Esophagus mucosa (tissue), 1 donor: ENCODE results near the gene VPREB3. TPM values are rescaled to one million over a fixed set of nuclear protein-coding genes. Genes with fewer than 3 reads are reported as not detected.

Experiments used
- ATAC-seq: fragments of 200-7000 bp; cut with Tn5 transposase; one replicate; pipeline ENCODE4 v1.9.1; 2020
- total RNA-seq: library from RNA; stranded (reverse); gene quantifications from one replicate; pipeline ENCODE4 v1.2.4, GENCODE V29; 2023
- donor health status: DM: yes; HTN: yes; CAD: no.

VPREB3 gene
- total RNA-seq, 1 donor from 2014 or later, result 0.84 TPM

GRCh38 chr22:23764899-23765881 lies 11.0 kb upstream of the VPREB3 start:
- ATAC-seq, result no peak

- ATAC-seq, result no peak
These were observed 9.7 kb upstream of the VPREB3 start for GRCh38 chr22:23763954-23764353.

GRCh38 chr22:23763579-23763945 lies 9.3 kb upstream of the VPREB3 start:
- ATAC-seq, result no peak

GRCh38 chr22:23762842-23763578 lies 8.8 kb upstream of the VPREB3 start, which contains the start of gene C22orf15:
Gene C22orf15 (plus strand): TSS chr22:23762990. CDS start chr22:23763307, 317 bp downstream.
- no peak for ATAC-seq

GRCh38 chr22:23760056-23760455 lies 5.8 kb upstream of the VPREB3 start:
- ATAC-seq, result no peak

GRCh38 chr22:23759566-23759965 lies 5.3 kb upstream of the VPREB3 start:
- no peak for ATAC-seq

- no peak for ATAC-seq
These were observed 2.7 kb upstream of the VPREB3 start for GRCh38 chr22:23756891-23757290.

GRCh38 chr22:23755711-23756110 lies 1.5 kb upstream of the VPREB3 start:
- no peak for ATAC-seq

- ATAC-seq, result no peak
These were observed 883 bp upstream of the VPREB3 start for GRCh38 chr22:23754980-23755636.

- ATAC-seq, result no peak
These were observed 840 bp downstream of the VPREB3 start for GRCh38 chr22:23753385-23753784.

- ATAC-seq, result no peak
These were observed 1.5 kb downstream of the VPREB3 start for GRCh38 chr22:23752750-23753149.

- ATAC-seq, result peak; percentile 24
These were observed 2.0 kb downstream of the VPREB3 start for GRCh38 chr22:23752090-23752691.

GRCh38 chr22:23751441-23751996 lies 2.7 kb downstream of the VPREB3 start:
- ATAC-seq, result peak; percentile 17

- peak; percentile 90 for ATAC-seq
These were observed 3.3 kb downstream of the VPREB3 start, which contains the start of gene ZNF70 for GRCh38 chr22:23750714-23751440. Gene ZNF70 (minus strand): TSS chr22:23751112. CDS start chr22:23745140, 5,972 bp downstream.

GRCh38 chr22:23750367-23750713 lies 3.9 kb downstream of the VPREB3 start:
- ATAC-seq, result no peak

- ATAC-seq, result no peak
These were observed 4.4 kb downstream of the VPREB3 start for GRCh38 chr22:23749841-23750301.

- ATAC-seq, result no peak
These were observed 8.4 kb downstream of the VPREB3 start for GRCh38 chr22:23745791-23746190.

- ATAC-seq, result no peak
These were observed 9.7 kb downstream of the VPREB3 start for GRCh38 chr22:23744485-23744884.

- ATAC-seq, result no peak
These were observed 10.2 kb downstream of the VPREB3 start for GRCh38 chr22:23744001-23744400.

GRCh38 chr22:23743303-23743705 lies 10.9 kb downstream of the VPREB3 start:
- ATAC-seq, result no peak
